ENCODE data around the gene DIAPH1.

DNA sequence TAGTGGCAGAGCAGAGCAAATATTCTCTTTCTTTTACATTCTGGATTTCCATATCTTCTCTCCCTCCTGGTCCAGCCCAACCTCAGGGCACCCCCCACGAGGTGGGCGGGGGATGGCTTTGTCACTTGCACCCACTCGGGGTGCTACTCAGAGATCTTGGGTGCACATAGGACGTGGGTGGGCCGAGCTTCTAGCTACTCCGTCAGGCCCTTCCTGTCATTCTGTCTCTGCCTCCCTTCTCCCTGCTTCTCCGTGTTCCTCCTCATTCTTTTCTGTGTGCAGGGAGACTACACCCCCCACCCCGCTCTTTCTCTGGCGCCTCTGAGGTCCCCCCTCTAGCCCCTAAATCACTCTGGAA, 110.4 kb downstream of the DIAPH1 start:
- TF ChIP-seq POLR2A (IDR thresholded peaks at IDR 0.05; ENCODE audit: low read length): no peak
- TF ChIP-seq GATA1 (IDR thresholded peaks at IDR 0.05; ENCODE audit: low read depth, low read length): no peak

Data from erythroblast (primary cell).